Brain microvascular endothelial cell (primary cell): ENCODE results near the gene DGCR6.
"Not testable (repeated sequence)": the region's sequence is repeated elsewhere in the genome, so short reads cannot be mapped to it uniquely, and the experiment has no call there.

Source experiments
- DNase-seq: peaks from one replicate; pipeline ENCODE4 v3.0.0-alpha.2; 2020
- H3K27ac ChIP-seq: fragments of 250-450 bp; sonication (Bioruptor Pico); 2 replicates; pipeline ENCODE4 v1.5.1; 2020; ENCODE audit warnings: mild to moderate bottlenecking, moderate library complexity
- H3K27me3 ChIP-seq: fragments of 250-450 bp; sonication (Bioruptor Pico); replicated peaks from 2 replicates; pipeline ENCODE4 v1.5.1; 2020; ENCODE audit warnings: mild to moderate bottlenecking
- H3K36me3 ChIP-seq: fragments of 250-450 bp; sonication (Bioruptor Pico); replicated peaks from 2 replicates; pipeline ENCODE4 v1.5.1; 2020; ENCODE audit warnings: mild to moderate bottlenecking
- H3K4me3 ChIP-seq: 2 replicates; pipeline ENCODE4 v1.5.1; 2011; ENCODE audit warnings: low read depth, mild to moderate bottlenecking, control low read depth, low read length, moderate library complexity
- in situ Hi-C: cut with HindIII; loops from 2 replicates; pipeline ENCODE4 v1.10.0; 2017; ENCODE audit warnings: low sequenced_read_pairs, low pct_ligation_motif_present
- TF ChIP-seq, protein P1 (sequence below): IDR thresholded peaks from 2 replicates; pipeline ENCODE4 v1.5.1; 2011; ENCODE audit warnings: low read depth, mild to moderate bottlenecking, moderate library complexity, low read length, control low read depth, inconsistent platforms; ENCODE audit errors: missing control alignments

Gene DGCR6

DNA sequence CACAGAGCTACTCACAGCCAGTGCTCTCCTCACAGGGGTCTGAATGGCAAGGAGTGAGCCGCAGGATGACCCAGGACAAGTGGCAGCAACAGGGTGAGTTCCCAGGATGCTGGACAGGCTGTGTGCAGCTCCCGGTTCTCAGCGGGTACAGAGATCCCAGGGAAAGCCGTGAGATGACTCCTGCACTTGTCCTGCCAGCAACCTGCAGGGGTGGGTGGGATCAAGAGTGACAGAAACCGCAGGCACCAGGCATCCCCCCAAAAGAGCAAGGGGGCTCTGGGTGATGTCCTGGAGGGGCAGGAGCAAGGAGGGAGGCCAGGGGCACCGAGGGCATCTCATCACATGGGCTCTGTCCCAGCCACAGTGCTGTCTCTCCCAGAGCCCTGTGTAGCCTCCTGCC lies 45.9 kb downstream of the DGCR6 start:
- no peak for DNase-seq

DNA sequence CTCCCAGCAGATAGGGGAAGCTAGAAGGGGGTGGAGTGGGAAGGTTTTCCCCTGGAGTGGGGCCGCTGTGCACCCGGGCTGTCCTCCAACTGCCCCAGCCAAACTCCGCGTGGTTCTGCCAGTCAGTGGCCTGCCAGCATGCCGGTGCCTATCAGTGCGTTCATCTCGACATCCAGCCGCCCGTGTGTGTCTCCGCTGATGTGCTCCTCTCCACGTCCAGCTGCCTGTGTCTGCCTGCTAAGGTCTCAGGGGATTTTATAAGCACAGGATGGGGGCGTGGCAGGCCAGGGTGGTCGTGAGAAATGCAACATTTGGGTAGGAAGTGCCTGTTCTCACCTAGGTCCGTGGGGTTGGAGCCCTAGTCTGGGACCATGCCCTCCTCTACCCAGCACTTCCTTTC lies 47.0 kb downstream of the DGCR6 start:
- H3K4me3 ChIP-seq, in situ Hi-C loops: not testable (repeated sequence)

More for the DNA sequence above, 45.9 kb downstream of the DGCR6 start:
- TF ChIP-seq, protein P1, sequence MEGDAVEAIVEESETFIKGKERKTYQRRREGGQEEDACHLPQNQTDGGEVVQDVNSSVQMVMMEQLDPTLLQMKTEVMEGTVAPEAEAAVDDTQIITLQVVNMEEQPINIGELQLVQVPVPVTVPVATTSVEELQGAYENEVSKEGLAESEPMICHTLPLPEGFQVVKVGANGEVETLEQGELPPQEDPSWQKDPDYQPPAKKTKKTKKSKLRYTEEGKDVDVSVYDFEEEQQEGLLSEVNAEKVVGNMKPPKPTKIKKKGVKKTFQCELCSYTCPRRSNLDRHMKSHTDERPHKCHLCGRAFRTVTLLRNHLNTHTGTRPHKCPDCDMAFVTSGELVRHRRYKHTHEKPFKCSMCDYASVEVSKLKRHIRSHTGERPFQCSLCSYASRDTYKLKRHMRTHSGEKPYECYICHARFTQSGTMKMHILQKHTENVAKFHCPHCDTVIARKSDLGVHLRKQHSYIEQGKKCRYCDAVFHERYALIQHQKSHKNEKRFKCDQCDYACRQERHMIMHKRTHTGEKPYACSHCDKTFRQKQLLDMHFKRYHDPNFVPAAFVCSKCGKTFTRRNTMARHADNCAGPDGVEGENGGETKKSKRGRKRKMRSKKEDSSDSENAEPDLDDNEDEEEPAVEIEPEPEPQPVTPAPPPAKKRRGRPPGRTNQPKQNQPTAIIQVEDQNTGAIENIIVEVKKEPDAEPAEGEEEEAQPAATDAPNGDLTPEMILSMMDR = no peak
- Histone ChIP-seq H3K27ac (no peak overlapping the region), H3K27me3 (peaks cover 15% of the 10 kb centered on the region), H3K4me3 (no peak overlapping the region), H3K36me3 (no peaks in the 10 kb centered on the region)
- in situ Hi-C loops = no loop called here

DNA sequence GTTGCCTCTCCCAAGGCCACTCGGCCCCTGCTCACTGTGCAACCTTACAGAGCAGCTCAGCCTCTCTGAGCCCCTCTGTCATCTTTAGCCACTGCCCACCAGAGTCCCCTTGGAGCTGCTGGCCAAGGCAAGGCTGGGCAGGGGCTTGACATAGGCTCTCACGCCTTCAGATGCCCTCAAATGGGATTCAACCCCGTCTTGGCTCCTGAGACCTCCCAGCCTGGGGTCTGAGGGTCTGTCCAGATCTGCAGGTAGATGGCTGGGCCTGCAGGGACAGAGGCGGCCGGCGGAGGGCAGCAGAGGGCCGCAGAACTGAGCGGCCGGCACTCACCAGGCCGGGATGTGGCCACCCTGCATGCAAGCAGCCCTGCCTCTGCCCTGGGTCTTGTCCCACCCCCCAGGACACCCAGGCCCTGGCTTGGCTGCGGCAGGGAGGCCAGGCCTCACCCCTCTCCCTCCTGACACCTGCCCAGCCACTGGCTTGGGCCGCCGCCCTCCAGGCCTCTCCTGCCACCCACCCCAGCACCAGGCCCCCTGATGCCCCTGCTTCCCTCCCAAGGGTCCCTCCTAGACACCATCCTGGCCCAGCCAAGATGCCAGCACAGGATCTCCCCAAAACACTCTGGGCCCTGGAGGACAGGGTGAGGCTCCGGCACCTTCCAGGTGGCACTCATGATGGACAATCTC lies 48.3 kb downstream of the DGCR6 start:
- H3K4me3 ChIP-seq, H3K36me3 ChIP-seq, H3K27ac ChIP-seq, H3K27me3 ChIP-seq, in situ Hi-C loops: not testable (repeated sequence)
- TF ChIP-seq, protein P1 = peak; percentile 88
- DNase-seq = peak; percentile 24

More for the DNA sequence above, 47.0 kb downstream of the DGCR6 start:
- not testable (repeated sequence) for H3K36me3 ChIP-seq, DNase-seq, H3K27ac ChIP-seq
- H3K27me3 ChIP-seq = peaks cover 12% of the 10 kb centered on the region

DNA sequence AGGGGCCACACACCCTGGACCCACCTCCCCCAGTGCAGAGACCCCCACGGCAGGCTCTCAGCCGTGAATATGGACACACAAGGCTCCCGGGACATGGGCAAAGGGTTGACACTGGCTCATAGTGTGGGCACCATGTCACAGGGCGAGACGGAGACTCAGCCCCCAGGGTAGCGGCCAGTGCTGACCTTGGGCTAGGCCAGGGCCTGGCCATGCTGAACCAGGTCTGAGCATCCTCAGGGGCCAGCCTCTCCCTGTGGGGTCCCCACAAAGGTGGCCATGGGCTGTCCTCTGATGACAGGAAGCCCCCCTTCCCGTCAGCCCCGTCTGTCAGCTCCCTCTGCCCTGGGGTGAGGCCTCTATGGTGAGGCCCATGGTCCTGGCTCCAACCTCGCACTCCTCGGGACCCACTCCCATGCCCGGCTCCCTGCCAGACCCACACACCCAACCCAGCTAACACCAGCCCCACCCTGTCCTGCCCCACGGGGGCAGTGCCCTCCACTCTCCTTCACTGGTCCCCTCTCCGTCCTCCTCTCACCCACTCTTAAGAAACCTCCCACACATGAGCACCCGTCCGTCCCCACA lies 49.0 kb downstream of the DGCR6 start:
- Histone ChIP-seq H3K4me3 (no peak overlapping the region), H3K27me3 (peaks cover under 1% of the 10 kb centered on the region), H3K36me3 (no peaks in the 10 kb centered on the region), H3K27ac (no peak overlapping the region)
- no peak for DNase-seq
- in situ Hi-C loops = no loop called here
- TF ChIP-seq, protein P1 = no peak

DNA sequence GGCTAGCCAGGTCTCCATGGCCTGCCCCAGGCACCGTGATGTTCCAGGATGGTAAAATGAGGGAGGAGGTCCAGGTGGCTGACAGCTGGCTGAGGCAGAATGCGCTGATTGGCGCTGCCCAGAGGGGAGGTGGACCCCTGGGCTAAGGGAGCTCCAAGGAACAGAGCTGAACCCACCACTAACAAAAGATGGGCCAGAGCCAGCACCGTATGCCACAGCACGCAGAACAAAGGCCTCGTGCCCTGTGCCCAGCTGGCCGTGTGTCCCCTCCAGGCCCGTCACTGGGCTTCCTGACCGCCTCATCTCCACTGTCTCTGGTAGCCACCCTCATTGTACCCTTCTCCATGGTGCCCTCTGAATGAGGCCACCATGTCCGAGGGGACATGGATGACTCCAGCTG lies 49.6 kb downstream of the DGCR6 start:
- no peak overlapping the region for H3K27ac ChIP-seq
- no peaks in the 10 kb centered on the region for H3K27me3 ChIP-seq
- TF ChIP-seq, protein P1 = no peak
- no peak for DNase-seq
- in situ Hi-C loops = no loop called here
- H3K4me3 ChIP-seq = no peak overlapping the region
- no peaks in the 10 kb centered on the region for H3K36me3 ChIP-seq

DNA sequence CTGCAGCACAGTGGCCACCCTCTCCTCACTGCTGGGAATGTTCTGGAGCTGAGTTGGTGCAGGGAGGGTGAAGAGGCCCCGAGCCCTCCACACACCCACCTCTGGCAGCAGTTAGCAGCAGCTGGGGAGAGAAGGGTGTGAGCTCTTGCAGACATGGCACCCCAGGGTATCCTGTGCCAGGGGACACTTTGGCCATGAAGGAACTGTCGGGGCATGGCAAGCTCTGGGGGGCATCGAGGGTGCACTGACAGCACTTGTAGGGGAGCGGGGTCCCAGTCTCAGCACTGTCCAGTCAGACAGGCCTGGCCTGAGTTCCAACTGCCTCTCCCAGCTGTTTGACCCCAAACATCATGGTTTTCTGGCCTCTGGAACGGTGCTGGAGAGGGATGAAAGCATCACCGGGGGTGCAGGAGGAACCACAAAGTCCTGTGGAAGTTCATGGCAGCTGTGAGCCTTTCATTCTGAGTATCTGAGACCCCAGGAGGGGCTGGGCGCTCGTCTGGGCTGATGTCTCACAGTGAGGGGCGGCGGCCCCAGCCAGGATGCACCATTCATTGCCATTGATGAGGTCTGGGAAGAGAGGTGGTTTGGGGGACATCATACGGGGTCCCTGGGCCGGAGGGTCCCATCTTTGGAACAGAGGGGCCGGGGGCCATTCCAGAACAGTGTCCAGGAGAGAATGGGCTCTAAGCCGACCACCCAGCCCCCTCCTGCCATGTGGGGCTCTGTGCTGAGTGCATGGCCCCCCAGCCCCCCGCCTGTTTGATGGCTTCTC lies 50.2 kb downstream of the DGCR6 start:
- DNase-seq, in situ Hi-C loops: not testable (repeated sequence)

DNA sequence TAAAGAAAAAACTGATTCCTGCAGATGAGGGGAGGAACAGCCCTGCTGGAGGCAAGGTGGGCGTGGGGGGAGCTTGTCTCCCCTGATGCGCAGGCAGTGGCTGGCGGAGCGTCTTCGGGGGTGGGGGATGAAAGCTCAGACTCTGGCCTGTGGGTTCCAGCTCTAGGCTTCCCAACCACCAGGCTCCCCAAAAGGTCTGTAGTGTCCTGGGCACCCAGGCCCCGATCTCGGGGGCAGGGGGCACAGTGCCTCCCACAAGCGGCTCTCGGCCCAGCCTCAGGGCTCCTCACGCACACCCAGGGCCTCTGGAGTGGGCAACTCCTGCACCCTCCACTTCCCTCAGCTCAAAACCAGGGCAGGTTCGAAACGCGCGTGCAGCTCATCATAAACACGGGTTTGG lies 50.8 kb downstream of the DGCR6 start:
- H3K27me3 ChIP-seq, in situ Hi-C loops, H3K36me3 ChIP-seq, H3K4me3 ChIP-seq, H3K27ac ChIP-seq, DNase-seq: not testable (repeated sequence)

More for the DNA sequence above, 50.2 kb downstream of the DGCR6 start:
- H3K27me3 ChIP-seq, H3K36me3 ChIP-seq, H3K27ac ChIP-seq, H3K4me3 ChIP-seq: not testable (repeated sequence)

DNA sequence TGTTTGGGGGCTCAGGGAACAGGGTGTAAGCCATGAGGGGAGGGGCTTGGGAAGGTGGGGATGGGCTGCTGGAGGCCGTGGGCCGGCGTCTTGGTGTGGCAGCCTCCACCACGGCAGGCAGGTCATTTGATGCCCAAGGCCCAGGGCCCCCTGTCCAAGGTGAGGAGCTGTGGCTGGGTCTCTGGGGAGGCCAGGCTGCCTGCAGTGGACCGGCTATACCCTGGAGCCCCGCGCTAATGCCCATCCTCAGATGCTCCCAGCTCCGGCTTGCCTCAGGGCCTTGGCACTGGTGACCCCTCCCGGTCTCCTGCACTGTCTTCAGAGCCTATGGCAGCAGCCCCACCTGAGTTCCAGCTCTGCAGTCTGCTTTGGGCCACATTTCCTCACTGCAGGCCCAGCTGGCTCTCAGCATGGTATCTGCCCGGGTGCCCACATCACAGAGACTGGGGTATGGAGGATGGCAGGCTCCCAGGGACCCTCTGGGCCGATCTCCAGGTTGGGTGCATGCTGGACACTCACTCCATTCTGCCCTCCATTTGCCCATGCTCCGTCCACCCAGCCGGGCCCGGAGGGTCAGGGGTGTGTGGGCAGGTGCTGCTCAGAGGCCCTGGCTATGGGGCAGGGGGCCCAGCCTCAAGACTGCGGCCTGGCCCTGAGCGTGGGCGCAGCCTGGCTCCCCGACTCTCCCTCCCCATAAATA lies 51.7 kb downstream of the DGCR6 start:
- in situ Hi-C loops, H3K36me3 ChIP-seq, H3K27me3 ChIP-seq, H3K27ac ChIP-seq, H3K4me3 ChIP-seq, DNase-seq: not testable (repeated sequence)

DNA sequence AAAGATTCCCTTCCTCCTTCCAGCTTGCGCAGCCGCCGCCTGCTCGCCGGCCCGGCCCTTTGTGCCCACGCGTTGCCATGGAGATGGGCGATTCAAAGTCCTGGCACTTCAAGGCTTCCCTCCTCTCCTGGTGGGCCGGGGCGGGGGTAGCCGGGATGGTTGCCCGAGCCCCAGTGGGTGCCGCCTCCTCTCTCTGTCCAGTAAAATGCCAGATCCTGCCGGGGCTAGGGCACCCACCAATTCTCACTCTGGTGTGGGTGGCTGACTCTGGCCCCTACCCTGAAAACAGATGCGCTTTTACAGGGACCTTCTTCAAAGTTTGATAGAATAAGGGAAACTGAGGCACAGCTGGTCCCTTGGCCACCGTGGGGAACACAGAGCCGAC lies 52.2 kb downstream of the DGCR6 start:
- in situ Hi-C loops = not testable (repeated sequence)

More for the DNA sequence above, 52.2 kb downstream of the DGCR6 start:
- H3K36me3 ChIP-seq, H3K27ac ChIP-seq, H3K4me3 ChIP-seq, H3K27me3 ChIP-seq, DNase-seq: not testable (repeated sequence)
